Activated naive CD4-positive, alpha-beta T cell treated with Interleukin-2 at 50 U/mL for 16 hours (primary cell): ENCODE data around the gene PLEKHA5.
"Not testable (repeated sequence)": the region's sequence is repeated elsewhere in the genome, so short reads cannot be mapped to it uniquely, and the experiment has no call there.

Experiments used
- DNase-seq: peaks from one replicate; pipeline ENCODE4 v3.0.0-alpha.2; 2020

Gene PLEKHA5

GRCh38 chr12:19168644-19169043 lies 39.1 kb downstream of the PLEKHA5 start:
- no peak for DNase-seq

GRCh38 chr12:19169222-19169621 lies 39.7 kb downstream of the PLEKHA5 start:
- DNase-seq: no peak

- DNase-seq: not testable (repeated sequence)
These were observed 40.8 kb downstream of the PLEKHA5 start for GRCh38 chr12:19170286-19170685.

DNA sequence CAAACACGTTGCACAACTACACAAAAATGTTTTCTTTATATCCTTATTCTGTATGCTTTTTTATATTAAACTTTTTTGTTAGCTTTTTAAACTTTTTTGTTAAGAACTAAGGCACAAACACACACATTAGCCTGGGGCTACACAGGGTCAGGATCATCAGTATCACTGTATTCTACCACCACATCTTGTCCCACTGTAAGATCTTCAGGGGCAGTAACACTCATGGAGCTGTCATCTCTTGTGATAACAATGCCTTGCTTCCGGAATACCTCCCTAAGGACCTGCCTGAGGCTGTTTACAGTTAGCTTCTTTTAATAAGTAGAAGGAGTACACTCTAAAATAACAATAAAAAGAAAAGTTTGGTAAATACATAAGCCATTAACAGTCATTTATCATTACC lies 42.2 kb downstream of the PLEKHA5 start:
- no peak for DNase-seq

DNA sequence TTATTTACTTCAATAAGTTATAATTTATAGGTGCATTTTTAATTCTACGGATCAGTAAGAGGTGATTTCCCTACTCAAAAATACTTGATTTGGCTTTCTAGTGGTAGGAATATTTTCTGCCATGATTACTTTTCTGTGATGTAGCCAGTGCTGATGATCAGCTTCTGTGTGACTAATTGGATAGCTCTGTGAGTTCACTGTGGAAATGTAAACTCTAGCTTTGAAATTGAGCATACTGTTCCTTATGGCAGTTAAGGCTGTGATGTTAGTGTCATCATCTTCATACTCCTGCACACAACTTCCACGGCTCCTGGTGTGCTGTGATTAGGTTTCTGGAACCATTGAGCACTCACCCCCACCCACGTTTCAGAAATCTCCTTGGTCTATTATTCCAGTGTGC lies 48.2 kb downstream of the PLEKHA5 start:
- DNase-seq: no peak

DNA sequence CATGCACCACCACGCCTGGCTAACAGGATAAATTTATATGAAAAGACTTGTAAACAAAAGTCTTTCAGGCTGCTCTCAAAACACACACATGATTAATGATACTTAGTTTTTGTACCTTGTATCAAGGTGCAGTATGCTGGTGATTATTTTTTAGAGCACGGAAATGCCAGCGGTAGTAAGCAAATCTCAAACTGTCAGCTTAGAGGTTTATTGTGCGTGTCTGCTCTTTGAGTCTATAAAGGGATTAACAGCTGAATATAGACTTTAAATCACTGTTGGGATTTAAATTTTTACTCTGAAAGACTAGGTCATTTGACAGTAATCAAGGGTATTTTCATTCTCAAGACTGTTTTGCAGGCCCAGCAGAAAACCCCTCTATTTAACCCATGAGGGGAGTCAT lies 50.5 kb downstream of the PLEKHA5 start:
- no peak for DNase-seq

GRCh38 chr12:19181666-19182426 lies 52.3 kb downstream of the PLEKHA5 start:
- no peak for DNase-seq

DNA sequence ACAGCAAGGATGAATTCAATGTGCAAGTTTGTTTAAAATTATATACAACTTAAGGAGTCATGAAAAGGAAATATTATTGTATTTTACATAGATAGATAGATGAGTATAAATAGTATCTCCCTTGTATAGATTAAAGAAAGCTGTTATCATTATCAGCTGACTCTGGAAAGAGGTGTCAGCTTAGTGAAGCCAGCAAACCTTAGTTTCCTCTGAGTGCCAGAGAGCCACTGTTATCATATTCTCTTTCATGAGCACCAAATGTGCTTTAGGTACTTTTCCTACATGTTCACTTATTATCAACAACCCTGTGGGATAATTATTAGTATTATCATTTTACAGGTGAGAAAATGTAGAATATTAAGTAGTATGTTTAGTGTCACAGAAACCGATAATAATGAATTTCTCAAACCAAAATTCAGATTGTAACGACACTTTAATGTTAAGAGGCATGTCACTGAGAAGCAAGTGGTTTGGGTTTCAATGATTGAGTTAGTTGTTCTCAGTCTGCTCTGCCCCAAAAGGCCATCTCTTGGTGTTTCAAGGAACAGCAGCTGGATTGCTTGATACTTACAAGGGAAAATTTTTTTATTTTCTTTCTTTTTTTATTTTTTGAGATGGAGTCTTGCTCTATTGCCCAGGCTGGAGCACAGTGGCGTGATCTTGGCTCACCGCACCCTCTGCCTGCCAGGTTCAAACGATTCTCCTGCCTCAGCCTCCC lies 53.7 kb downstream of the PLEKHA5 start:
- DNase-seq: no peak

- DNase-seq: no peak
These were observed 55.9 kb downstream of the PLEKHA5 start for GRCh38 chr12:19185262-19185929.

GRCh38 chr12:19186722-19187661 lies 57.5 kb downstream of the PLEKHA5 start:
- DNase-seq: no peak

DNA sequence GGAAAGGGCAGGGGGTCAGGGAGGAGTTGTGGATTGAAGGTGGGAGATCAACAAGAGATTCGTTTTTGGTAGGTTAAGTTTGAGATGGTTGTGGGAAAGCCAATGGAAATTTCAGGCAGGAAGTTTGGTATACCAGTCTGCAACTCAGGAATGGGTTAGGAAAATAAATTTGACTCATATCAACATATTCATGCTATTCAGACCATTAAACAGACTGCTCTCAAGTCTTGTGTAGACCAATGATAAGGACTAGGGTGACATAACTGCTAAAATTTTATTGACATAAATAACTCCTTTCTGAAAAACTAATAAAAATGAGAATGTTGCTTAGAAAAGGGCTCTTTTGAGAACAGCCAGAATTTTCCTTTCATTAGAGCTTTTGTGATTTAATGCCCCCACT lies 60.0 kb downstream of the PLEKHA5 start:
- no peak for DNase-seq

GRCh38 chr12:19190292-19191031 lies 60.9 kb downstream of the PLEKHA5 start:
- DNase-seq: no peak

GRCh38 chr12:19191089-19191488 lies 61.6 kb downstream of the PLEKHA5 start:
- DNase-seq: no peak

- DNase-seq: no peak
These were observed 62.0 kb downstream of the PLEKHA5 start for GRCh38 chr12:19191563-19191962.

DNA sequence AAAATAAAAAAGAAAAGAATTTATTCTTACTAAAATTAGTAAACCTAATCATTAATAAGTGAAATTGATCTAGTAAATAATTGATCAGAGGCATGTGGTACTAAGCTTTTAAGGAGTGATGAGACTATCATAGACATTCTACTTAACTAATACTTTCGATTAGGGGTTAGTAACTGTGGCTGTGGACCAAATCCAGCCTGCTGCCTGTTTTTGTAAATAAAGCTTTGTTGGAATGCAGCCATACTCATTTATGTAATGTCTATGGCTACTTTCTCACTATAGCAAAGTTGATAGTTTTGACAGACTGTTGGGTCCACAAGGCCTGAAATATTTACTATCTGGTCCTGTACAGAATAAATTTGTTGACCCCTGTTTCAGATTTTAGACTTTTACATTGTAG lies 63.2 kb downstream of the PLEKHA5 start:
- no peak for DNase-seq

GRCh38 chr12:19194963-19195362 lies 65.4 kb downstream of the PLEKHA5 start:
- DNase-seq: no peak

DNA sequence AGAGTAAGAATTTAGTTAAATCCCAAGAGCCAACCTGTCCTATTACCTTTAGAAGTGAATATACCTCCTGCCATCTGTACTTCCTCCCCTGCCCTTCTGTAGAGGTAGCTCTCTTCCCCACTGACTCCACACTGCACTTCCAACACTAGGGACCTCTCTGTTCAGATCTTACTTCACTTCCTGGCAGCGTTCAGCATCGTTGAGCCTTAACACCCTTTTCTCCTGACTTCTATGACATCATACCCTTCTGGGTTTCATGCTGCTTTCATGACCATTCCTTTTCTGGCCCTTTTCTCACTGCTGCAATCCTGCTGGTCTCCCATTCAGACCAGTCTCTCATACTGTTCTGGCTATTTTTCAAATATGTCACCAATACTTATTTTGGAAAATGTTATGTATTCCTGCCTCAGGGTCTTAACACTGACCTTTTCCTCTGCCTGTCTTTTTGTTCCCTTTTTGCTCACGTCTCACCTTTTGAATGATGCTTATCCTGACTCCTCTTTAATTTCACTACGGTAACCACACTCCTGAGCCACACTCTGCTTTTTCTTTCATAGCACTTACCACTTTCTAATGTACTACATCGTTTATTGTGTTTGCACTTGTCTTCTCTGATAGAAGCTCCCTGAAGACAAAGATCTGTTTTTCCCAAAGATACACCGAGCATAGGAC lies 67.6 kb downstream of the PLEKHA5 start:
- no peak for DNase-seq

- no peak for DNase-seq
These were observed 68.7 kb downstream of the PLEKHA5 start for GRCh38 chr12:19198272-19198671.

GRCh38 chr12:19199332-19199731 lies 69.8 kb downstream of the PLEKHA5 start:
- DNase-seq: no peak

GRCh38 chr12:19200261-19200660 lies 70.7 kb downstream of the PLEKHA5 start:
- DNase-seq: no peak

- no peak for DNase-seq
These were observed 72.1 kb downstream of the PLEKHA5 start for GRCh38 chr12:19201661-19202060.
